Glutamatergic neuron (in vitro differentiated cells): ENCODE measurements around the gene SLC6A3. TPM values are rescaled to one million over a fixed set of nuclear protein-coding genes. Genes with fewer than 3 reads are reported as not detected.

Experiments used
- DNase-seq: peaks from one replicate; pipeline ENCODE4 v3.0.0; 2022
- H3K27ac Mint-ChIP-seq: one replicate; pipeline ENCODE4 v1.8.0; 2020; ENCODE audit warnings: mild to moderate bottlenecking, mixed read lengths, inconsistent platforms; ENCODE audit not compliant: unreplicated experiment
- H3K27me3 Mint-ChIP-seq: one replicate; pipeline ENCODE4 v1.8.0; 2020; ENCODE audit warnings: mild to moderate bottlenecking, moderate library complexity, mixed read lengths, inconsistent platforms; ENCODE audit not compliant: unreplicated experiment
- H3K36me3 Mint-ChIP-seq: one replicate; pipeline ENCODE4 v1.8.0; 2020; ENCODE audit warnings: mild to moderate bottlenecking, mixed read lengths, inconsistent platforms; ENCODE audit not compliant: unreplicated experiment
- H3K4me1 Mint-ChIP-seq: one replicate; pipeline ENCODE4 v1.8.0; 2020; ENCODE audit warnings: mild to moderate bottlenecking, low read depth, mixed read lengths, inconsistent platforms; ENCODE audit not compliant: unreplicated experiment
- H3K4me3 Mint-ChIP-seq: one replicate; pipeline ENCODE4 v1.8.0; 2020; ENCODE audit warnings: mild to moderate bottlenecking, mixed read lengths, inconsistent platforms; ENCODE audit not compliant: unreplicated experiment
- H3K9me3 Mint-ChIP-seq: one replicate; pipeline ENCODE4 v1.8.0; 2020; ENCODE audit warnings: mild to moderate bottlenecking, moderate library complexity, mixed read lengths, inconsistent platforms; ENCODE audit not compliant: unreplicated experiment
- CTCF ChIP-seq: fragments of 200-600 bp; sonication (generic); IDR thresholded peaks from one replicate; pipeline ENCODE4 v1.5.0; 2021; ENCODE audit not compliant: partially characterized antibody, unreplicated experiment
- total RNA-seq: library from RNA; stranded (reverse); fragmentation: NEBNext Ultra II Directional; extraction: Animal tissue kit (Norgen Biotek cat#: 25700); gene quantifications from one replicate; pipeline ENCODE4 v1.2.1, GENCODE V29; 2021; ENCODE audit not compliant: unreplicated experiment

SLC6A3 gene
- total RNA-seq, 1 donor from 2014 or later, result 22.4 TPM

GRCh38 chr5:1418238-1418920 is 26.9 kb downstream of the SLC6A3 start:
- H3K27me3 Mint-ChIP-seq, result peaks cover 8% of the 10 kb centered on the region
- no peak for TF ChIP-seq CTCF
- peak overlapping the region; percentile 37 for H3K27ac Mint-ChIP-seq
- no peak for DNase-seq
- peaks cover 22% of the 10 kb centered on the region for H3K9me3 Mint-ChIP-seq
- peaks cover 3% of the 10 kb centered on the region for H3K4me1 Mint-ChIP-seq
- no peak overlapping the region for H3K4me3 Mint-ChIP-seq
- peaks cover 24% of the 10 kb centered on the region for H3K36me3 Mint-ChIP-seq

- Mint-ChIP-seq H3K27me3 (peaks cover 8% of the 10 kb centered on the region), H3K4me1 (peaks cover 4% of the 10 kb centered on the region), H3K27ac (no peak overlapping the region), H3K4me3 (no peak overlapping the region), H3K36me3 (peaks cover 24% of the 10 kb centered on the region), H3K9me3 (peaks cover 22% of the 10 kb centered on the region)
- DNase-seq, result no peak
- TF ChIP-seq CTCF, result no peak
Measured at GRCh38 chr5:1417586-1418225, 27.5 kb downstream of the SLC6A3 start.

- DNase-seq, result no peak
- Mint-ChIP-seq H3K4me1 (peaks cover 8% of the 10 kb centered on the region), H3K36me3 (peaks cover 24% of the 10 kb centered on the region), H3K9me3 (peaks cover 22% of the 10 kb centered on the region), H3K27ac (no peak overlapping the region), H3K27me3 (peaks cover 11% of the 10 kb centered on the region), H3K4me3 (no peak overlapping the region)
- no peak for TF ChIP-seq CTCF
Measured at GRCh38 chr5:1416856-1417469, 28.3 kb downstream of the SLC6A3 start.

GRCh38 chr5:1415626-1416360 is 29.4 kb downstream of the SLC6A3 start:
- Mint-ChIP-seq H3K27me3 (peaks cover 12% of the 10 kb centered on the region), H3K4me1 (peaks cover 11% of the 10 kb centered on the region), H3K27ac (no peak overlapping the region), H3K36me3 (peaks cover 24% of the 10 kb centered on the region), H3K9me3 (peaks cover 22% of the 10 kb centered on the region), H3K4me3 (no peak overlapping the region)
- DNase-seq, result no peak
- no peak for TF ChIP-seq CTCF

- Mint-ChIP-seq H3K9me3 (peaks cover 22% of the 10 kb centered on the region), H3K4me3 (no peak overlapping the region), H3K27me3 (peaks cover 12% of the 10 kb centered on the region), H3K27ac (no peak overlapping the region), H3K4me1 (peaks cover 11% of the 10 kb centered on the region), H3K36me3 (peaks cover 24% of the 10 kb centered on the region)
- no peak for TF ChIP-seq CTCF
- DNase-seq, result no peak
Measured at GRCh38 chr5:1415059-1415425, 30.2 kb downstream of the SLC6A3 start.
